SKM-1 treated with dmso at 0.1 percent for 144 hours (cell line): ENCODE results near the gene NIFK.
"Not testable (repeated sequence)": the region's sequence is repeated elsewhere in the genome, so short reads cannot be mapped to it uniquely, and the experiment has no call there.

Experiments used
- DNase-seq: peaks from one replicate; lab custom pipeline; 2025; ENCODE audit not compliant: unreplicated experiment; lab: John Stamatoyannopoulos, UW

Gene NIFK

DNA sequence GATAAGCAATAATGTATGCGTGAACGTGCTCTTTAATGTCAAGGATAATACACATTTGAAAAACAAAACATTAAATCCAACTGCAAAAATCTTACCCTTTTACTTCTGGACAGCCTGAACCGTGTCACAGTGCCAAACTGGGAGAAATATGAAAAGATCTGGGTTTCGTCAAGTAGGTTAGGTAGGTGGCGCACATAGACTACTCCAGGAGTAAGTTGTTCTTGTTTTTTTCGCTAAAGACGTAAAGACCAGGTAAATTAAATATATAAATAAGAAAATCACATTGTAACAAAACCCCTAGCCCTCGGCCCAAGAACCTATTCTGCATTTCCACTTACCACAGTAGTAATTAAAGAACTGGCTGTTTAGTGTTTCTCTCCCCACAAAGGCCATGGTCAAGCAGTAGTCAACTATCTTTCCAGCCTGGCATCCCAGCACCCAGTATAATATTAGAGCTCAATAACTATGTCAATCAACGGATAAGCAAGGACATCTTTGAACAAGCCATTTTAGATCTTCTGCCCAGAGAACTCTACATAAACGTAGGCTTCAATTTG is 1.1 kb downstream of the NIFK start:
- no peak for DNase-seq

DNA sequence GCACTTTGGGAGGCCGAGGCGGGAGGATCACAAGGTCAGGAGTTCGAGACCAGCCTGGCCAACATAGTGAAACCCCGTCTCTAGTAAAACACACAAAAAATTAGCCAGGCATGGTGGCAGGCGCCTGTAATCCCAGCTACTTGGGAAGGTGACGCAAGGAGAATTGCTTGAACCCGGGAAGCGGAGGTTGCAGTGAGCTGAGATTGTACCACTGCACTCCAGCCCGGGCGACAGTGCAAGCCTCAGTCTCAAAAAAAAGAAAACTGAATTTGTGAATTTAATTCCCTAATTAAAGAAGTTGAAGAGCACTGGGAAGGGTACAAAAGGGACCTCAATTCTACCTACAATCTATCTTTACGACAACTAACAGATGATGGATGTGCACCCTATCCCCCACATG is 2.1 kb downstream of the NIFK start:
- not testable (repeated sequence) for DNase-seq

GRCh38 chr2:121731366-121731765 is 5.3 kb downstream of the NIFK start:
- no peak for DNase-seq

- no peak for DNase-seq
These were observed 8.7 kb downstream of the NIFK start for GRCh38 chr2:121727950-121728349.

DNA sequence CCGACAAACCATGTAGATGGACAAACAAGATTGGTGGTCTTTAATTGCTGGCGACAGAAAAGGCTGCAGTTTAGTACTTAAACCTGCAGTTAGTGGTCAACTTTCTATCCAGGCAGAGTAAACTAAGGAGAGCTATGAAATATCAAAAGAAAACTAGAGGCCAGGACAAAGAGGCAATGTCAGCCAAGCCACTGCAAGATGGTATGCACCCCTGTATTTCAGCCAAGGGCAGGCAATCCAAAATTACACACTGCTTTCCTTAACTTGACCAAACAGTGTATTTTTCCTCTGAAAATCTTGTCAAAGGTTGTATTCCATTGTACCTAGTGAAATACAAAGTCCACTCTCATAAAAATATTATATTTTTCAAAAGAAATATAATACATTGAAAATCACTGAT is 9.3 kb downstream of the NIFK start:
- no peak for DNase-seq

DNA sequence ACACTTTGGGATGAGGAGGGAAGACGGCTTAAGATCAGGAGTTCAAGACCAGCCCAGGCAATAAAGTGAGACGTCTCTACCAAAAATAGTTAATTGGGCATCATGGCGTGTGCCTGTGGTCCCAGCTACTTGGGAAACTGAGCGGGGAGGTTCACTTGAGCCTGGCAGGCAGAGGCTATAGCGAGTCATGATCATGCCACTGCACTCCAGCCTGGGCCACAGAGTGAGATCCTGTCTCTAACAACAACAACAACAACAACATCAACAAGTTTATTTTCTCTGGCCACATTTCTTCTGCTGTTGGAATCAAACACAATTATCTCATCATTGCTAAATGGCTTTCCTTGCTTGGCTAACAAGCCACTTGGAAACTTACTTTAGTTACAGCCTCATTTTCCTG is 13.4 kb downstream of the NIFK start:
- DNase-seq = no peak

DNA sequence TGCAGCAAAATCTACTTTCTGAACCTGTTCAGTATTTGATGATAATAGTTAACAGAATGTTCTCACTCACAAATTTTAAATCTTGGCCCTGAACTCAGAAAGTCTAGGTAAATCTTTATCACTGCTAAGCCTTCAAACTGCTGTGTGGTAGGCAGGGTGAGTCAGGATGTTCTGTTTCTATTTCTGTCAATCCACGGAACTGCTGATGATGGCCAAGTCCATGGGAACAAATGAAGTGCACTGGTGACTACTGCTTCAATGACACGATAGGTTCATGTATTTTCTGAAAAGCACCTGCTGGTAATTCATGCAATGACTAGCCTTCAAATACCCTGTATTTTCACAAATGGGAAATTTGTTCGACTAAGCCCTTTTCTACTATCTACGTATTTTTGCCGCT is 14.2 kb downstream of the NIFK start:
- DNase-seq = no peak

GRCh38 chr2:121721926-121722325 is 14.7 kb downstream of the NIFK start:
- no peak for DNase-seq

- DNase-seq = no peak
These were observed 19.1 kb downstream of the NIFK start for GRCh38 chr2:121717529-121717928.

- no peak for DNase-seq
These were observed 20.5 kb downstream of the NIFK start for GRCh38 chr2:121716126-121716525.

DNA sequence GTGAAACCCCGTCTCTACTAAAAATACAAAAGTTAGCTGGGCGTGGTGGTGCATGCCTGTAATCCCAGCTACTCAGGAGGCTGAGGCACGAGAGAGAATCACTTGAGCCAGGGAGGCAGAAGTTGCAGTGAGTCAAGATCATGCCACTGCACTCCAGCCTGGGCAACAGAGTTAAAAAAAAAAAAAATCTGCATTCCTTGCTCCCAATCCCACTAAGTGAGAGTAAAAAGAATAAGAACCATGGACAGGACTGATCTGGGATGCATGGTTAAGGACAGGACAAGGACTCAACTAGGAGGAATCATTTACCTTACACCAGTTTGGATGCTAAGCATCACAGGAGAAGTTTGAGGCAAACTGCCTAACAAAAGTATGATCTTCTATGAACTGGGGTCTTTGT is 25.2 kb downstream of the NIFK start:
- DNase-seq = not testable (repeated sequence)

- DNase-seq = no peak
These were observed 26.1 kb downstream of the NIFK start for GRCh38 chr2:121710470-121711170.

GRCh38 chr2:121709776-121710469 is 26.8 kb downstream of the NIFK start:
- DNase-seq = no peak

- DNase-seq = no peak
These were observed 28.7 kb downstream of the NIFK start for GRCh38 chr2:121707920-121708361.

DNA sequence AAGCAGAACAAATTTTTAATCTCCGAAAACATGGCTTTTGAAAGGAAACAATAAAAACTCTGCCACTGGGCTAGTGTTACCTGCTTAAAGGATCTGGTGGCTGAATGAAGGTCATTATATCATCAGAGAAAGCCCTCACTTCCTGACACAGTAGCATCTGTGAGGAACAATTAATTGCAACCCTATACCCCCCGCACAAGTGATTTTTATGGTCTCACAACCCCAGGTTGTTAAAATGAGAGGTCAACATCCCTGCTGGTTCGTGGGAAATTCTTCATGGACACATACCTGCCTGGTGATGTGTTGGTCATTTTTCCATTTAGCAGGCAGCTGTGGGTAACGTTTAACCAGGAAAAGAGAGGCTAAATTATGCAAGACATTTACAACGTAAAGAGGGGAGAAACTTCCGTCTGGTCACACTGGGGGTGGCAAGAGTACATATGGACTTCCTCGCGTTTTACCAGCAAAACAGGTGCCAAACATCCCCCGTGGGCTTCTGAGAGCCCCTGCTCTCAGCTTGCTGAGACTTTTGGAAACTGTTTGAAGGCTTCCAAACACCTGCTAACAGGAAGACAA is 29.2 kb downstream of the NIFK start:
- no peak for DNase-seq

- no peak for DNase-seq
These were observed 30.7 kb downstream of the NIFK start for GRCh38 chr2:121705958-121706357.

DNA sequence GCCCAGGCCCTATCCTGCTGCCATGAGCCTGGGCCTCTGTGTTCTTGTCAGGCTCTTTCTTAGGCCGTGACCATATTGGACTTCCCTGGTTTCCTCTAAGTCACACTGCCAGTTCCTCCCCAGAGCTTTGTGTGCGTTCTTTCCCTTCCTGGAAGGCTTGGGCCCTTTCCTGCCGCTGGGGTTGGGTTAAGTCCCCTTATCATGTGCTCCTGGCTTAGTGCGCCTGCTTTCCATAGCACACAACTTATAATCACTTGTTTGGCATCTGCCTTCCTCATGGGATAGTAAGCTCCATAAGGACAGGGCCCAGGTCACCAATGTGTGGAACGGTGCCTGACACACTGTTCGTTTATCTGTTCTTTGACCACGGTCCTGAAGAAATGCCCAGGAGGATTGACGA is 31.3 kb downstream of the NIFK start:
- DNase-seq = no peak

DNA sequence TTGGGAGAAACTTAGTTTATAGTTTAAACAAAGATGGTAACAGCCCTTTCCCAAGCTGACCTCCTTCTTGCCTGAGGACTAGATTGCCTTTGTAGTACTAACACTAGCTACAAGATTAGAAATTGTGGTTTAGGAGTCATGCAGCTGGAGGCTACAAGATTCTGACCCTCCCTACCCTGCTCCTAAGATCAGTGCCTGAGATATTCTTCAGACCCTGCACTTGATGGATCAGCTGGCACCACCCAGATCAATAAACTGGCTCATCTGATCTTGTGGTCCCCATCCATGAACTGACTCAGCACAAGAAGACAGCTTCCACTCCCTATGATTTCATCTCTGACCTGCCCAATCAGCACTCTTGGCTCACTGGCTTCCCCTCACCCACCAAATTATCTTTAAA is 34.9 kb downstream of the NIFK start:
- DNase-seq = not testable (repeated sequence)

DNA sequence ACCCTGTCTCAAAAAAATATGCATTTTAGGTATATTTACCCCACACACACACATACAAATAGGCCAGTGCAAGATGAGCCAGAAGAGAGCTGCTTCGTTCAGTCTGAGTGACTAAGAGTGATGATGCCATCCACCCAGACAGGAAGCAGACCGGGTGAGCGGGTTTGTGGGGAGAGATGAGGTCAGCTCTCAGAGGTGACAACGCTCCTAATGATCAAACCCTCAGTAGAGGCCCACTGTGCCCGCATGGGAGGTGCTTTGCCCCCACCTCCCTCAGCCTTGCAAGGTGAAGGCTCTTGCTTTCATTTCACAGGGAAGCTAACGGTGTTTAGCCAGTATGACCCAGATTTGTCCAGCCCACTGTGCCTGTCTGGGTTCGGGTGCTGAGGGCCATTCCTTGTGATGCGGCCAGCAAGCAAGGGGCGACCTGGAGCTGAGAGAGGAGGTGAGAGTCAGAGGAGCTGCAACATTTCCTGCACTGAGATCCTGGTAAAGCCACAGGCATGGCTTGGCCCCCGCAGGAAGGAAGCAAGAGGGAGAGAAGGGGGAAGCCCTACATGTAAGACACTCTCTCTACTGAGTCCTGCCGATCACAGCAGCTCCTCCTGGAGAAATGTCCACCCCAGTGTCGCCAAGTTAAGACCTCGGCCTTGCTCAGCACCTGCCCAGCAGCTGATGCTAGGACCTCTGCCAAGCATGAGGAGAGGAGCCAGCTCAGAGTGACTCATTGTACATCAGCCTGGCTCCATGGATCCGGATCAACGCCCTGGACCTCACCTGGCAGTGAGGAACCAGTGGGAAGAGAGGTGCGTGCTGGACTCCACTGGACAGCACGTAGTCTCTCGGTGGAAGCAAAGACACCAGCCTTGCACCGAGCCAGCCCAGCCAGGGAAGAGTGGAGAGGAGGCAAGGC is 37.0 kb downstream of the NIFK start:
- DNase-seq = peak; percentile 95

DNA sequence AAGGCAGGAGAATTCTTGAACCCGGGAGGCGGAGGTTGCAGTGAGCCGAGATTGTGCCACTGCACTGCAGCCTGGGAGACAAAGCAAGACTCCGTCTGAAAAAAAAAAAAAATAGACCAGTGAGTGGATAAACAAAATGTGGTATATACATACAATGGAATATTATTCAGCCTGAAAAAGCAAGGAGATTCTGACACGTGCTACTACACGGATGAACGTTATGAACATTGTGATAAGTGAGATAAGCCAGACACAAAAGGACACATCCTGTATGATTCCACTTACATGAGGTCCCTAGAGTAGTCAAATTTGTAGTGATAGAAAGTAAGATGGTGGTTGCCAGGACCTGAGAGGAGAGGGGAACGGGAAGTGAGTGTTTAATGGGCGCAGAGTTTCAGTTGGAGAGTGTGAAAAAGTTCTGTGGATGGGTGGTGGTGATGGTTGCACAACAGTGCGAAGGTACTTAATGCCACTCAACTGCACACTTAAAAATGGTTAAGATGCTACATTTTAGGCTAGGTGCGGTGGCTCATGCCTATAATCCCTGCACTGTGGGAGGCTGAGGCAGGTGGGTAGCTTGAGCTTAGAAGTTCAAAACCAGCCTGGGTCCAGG is 38.3 kb downstream of the NIFK start:
- peak; percentile 36 for DNase-seq
